K562 (cell line): ENCODE results near the gene HOXB5. TPM values are rescaled to one million over a fixed set of nuclear protein-coding genes. Genes with fewer than 3 reads are reported as not detected.

Experiments
- ATAC-seq: fragments of 200-7000 bp; cut with Tn5 transposase; 3 replicates; pipeline ENCODE4 v1.9.1; 2020; ENCODE audit warnings: moderate library complexity
- BruUV-seq: library from RNA; stranded (reverse); fragments of 400-500 nt; replicated peaks from 2 replicates; lab custom pipeline; 2021; lab: Mats Ljungman, UMichigan
- CTCF ChIA-PET: fragments of 300-600 bp; formaldehyde crosslinking; extraction: SDS; loops from one replicate; lab custom pipeline; 2021; ENCODE audit warnings: low intra/inter-chr PET ratio; lab: Yijun Ruan, JAX
- POLR2A ChIA-PET: fragments of 300-600, 350-650 bp; sonication (Branson Sonifier 250); formaldehyde crosslinking; extraction: SDS; loops from one replicate; lab custom pipeline; 2021; ENCODE audit warnings: antibody characterized with exemption, inconsistent platforms; lab: Yijun Ruan, JAX
- DNase-seq, 4 experiments: peaks; one replicate each; pipeline versions ENCODE4 v3.0.0 to v3.0.0-alpha.2; 2011 to 2018; ENCODE audit warnings: low spot score in 3 of 4, mixed read lengths in 3 of 4; ENCODE audit errors: extremely low read depth in 1 of 4
- FAIRE-seq: peaks from 2 replicates; lab custom pipeline; 2011; peaks lifted over from hg19 to GRCh38; lab: Jason Lieb, UNC
- H2AFZ ChIP-seq: 2 replicates; pipeline ENCODE4 v1.6.0; 2011; ENCODE audit warnings: low read depth, low read length, control low read depth, inconsistent platforms
- H3K27ac ChIP-seq: fragments of 200-600 bp; 3 replicates; pipeline ENCODE4 v1.8.0; 2011; ENCODE audit warnings: low read depth, mild to moderate bottlenecking, control low read depth, inconsistent platforms, low read length, moderate library complexity, mixed read lengths; ENCODE audit errors: extremely low read depth
- H3K27me3 ChIP-seq, 2 experiments: fragments of 300-600 bp in 1 of 2; 2 replicates in 1 of 2; 3 replicates in 1 of 2; pipeline versions ENCODE4 v1.6.0 to v1.8.0; 2011; ENCODE audit warnings: inconsistent platforms in 2 of 2, low read length in 2 of 2, mild to moderate bottlenecking in 1 of 2, mixed read lengths in 1 of 2, moderate library complexity in 1 of 2; ENCODE audit not compliant: control insufficient read depth in 2 of 2, insufficient read depth in 2 of 2
- H3K36me3 ChIP-seq: fragments of 300-600 bp; 3 replicates; pipeline ENCODE4 v1.8.0; 2011; ENCODE audit warnings: mild to moderate bottlenecking, low read length, inconsistent platforms; ENCODE audit not compliant: control insufficient read depth, insufficient read depth
- H3K4me1 ChIP-seq, 2 experiments: fragments of 200-600 bp in 1 of 2; replicated peaks in 1 of 2; 2 replicates in 1 of 2; 3 replicates in 1 of 2; pipeline versions ENCODE4 v1.5.1 to v1.8.0; 2011; ENCODE audit warnings: inconsistent platforms in 2 of 2, low read length in 2 of 2, mild to moderate bottlenecking in 1 of 2, mixed read lengths in 1 of 2, moderate library complexity in 1 of 2; ENCODE audit not compliant: control insufficient read depth in 2 of 2, insufficient read depth in 2 of 2
- H3K4me2 ChIP-seq: 2 replicates; pipeline ENCODE4 v1.6.1; 2011; ENCODE audit warnings: low read length, control low read depth, inconsistent platforms, mixed read lengths; ENCODE audit not compliant: insufficient read depth
- H3K4me3 ChIP-seq: fragments of 200-600 bp; sonication (generic), shearing (Covaris generic); 2 replicates; pipeline ENCODE4 v1.5.1; 2016; ENCODE audit warnings: control low read depth, inconsistent platforms
- H3K79me2 ChIP-seq: fragments of 200-600 bp; 3 replicates; pipeline ENCODE4 v1.8.0; 2011; ENCODE audit warnings: low read length, inconsistent platforms; ENCODE audit not compliant: control insufficient read depth, insufficient read depth
- H3K9ac ChIP-seq, 2 experiments: 2 replicates each; pipeline versions ENCODE4 v1.6.0 to v1.6.1; 2011; ENCODE audit warnings: low read depth in 2 of 2, low read length in 2 of 2, control low read depth in 1 of 2, inconsistent platforms in 1 of 2, mild to moderate bottlenecking in 1 of 2, mixed read lengths in 1 of 2; ENCODE audit not compliant: insufficient read depth in 1 of 2
- H3K9me1 ChIP-seq: one replicate; pipeline ENCODE4 v1.6.0; 2011; ENCODE audit warnings: inconsistent platforms, mild to moderate bottlenecking, low read length, moderate library complexity; ENCODE audit not compliant: control insufficient read depth, insufficient read depth
- H3K9me3 ChIP-seq: replicated peaks from 2 replicates; pipeline ENCODE4 v1.5.1; 2011; ENCODE audit warnings: low read depth, low read length, inconsistent platforms; ENCODE audit not compliant: control insufficient read depth, insufficient read depth
- H4K20me1 ChIP-seq: replicated peaks from 2 replicates; pipeline ENCODE4 v1.6.1; 2011; ENCODE audit warnings: low read length, inconsistent platforms, mixed read lengths; ENCODE audit not compliant: control insufficient read depth, insufficient read depth
- ARID4B ChIP-seq: sonication (generic); formaldehyde crosslinking; IDR thresholded peaks from 2 replicates; pipeline ENCODE4 v1.8.0; 2022; ENCODE audit warnings: mild to moderate bottlenecking, missing genetic modification reagents
- BHLHE40 ChIP-seq: IDR thresholded peaks from 2 replicates; pipeline ENCODE4 v1.6.1; 2011; ENCODE audit warnings: low read length, improper control_type of control experiment
- CHD1 ChIP-seq: fragments of 200-600 bp; sonication (generic); IDR thresholded peaks from one replicate; pipeline ENCODE4 v1.6.1; 2012; ENCODE audit warnings: mild to moderate bottlenecking, moderate library complexity, low read length, inconsistent platforms
- ESRRA ChIP-seq: fragments of 450-650 bp; IDR thresholded peaks from 2 replicates; pipeline ENCODE4 v1.6.1; 2014; ENCODE audit warnings: low read depth, mild to moderate bottlenecking, moderate library complexity, borderline replicate concordance
- KLF10 ChIP-seq: fragments of 250-450 bp; sonication (Bioruptor Pico); IDR thresholded peaks from 2 replicates; pipeline ENCODE4 v1.6.1; 2021; ENCODE audit warnings: matching md5 sums
- WGBS: fragments of 100-300 bp; shearing (Covaris generic); methylation state at CpG from one replicate; pipeline ENCODE4 v1.1.6; 2016; ENCODE audit warnings: low coverage, mixed read lengths; ENCODE audit not compliant: insufficient coverage; ENCODE audit errors: missing lambda C conversion rate; 5-methylcytosine and 5-hydroxymethylcytosine counted together
- in situ Hi-C: fragments of 300-500 bp; cut with MboI; formaldehyde crosslinking; loops from 4 replicates; pipeline ENCODE4 v1.15.0; 2018; ENCODE audit warnings: inconsistent platforms, mixed read lengths
- intact Hi-C: fragments of 100-400 bp; cut with micrococcal nuclease; formaldehyde crosslinking; loops from 2 replicates; pipeline ENCODE4 v1.14.2; 2022
- polyA plus RNA-seq, 8 experiments: library from polyadenylated mRNA; depleted of rRNA in 4 of 8; stranded (reverse) in 5 of 8; unstranded in 3 of 8; fragments of >200 nt; fragmentation: Nextera tagmentation in 2 of 8; fragmentation: Illumina TruSeq in 1 of 8; extraction: Ambion mirVana in 2 of 8; extraction: Trizol in 1 of 8; gene quantifications; 2 replicates each; pipeline versions ENCODE4 v1.2.1 to v1.2.3, GENCODE V29; 2011 to 2014; ENCODE audit warnings: inconsistent platforms in 1 of 8, missing spikeins in 1 of 8
- total RNA-seq, 7 experiments: library from RNA; depleted of rRNA in 6 of 7; stranded (reverse); fragments of >200 nt in 6 of 7; fragmentation: Illumina TruSeq in 2 of 7; extraction: Trizol in 2 of 7; gene quantifications; 2 replicates each; pipeline versions ENCODE4 v1.2.1 to v1.2.3, GENCODE V29; 2011 to 2021; ENCODE audit warnings: low replicate concordance in 1 of 7
- TF ChIP-seq, protein P1 (sequence below): fragments of 200-800 bp; sonication (Bioruptor generic); IDR thresholded peaks from 2 replicates; pipeline ENCODE4 v1.6.1; 2017; ENCODE audit warnings: missing genetic modification characterization, missing compliant biosample characterization
- TF ChIP-seq, protein P2 (sequence below), 2 experiments: fragments of 200-800 bp in 1 of 2; sonication (Bioruptor generic) in 1 of 2; sonication (generic) in 1 of 2; formaldehyde crosslinking in 1 of 2; IDR thresholded peaks in 1 of 2; conservative IDR thresholded peaks in 1 of 2; 2 replicates each; pipeline versions ENCODE4 v1.5.0 to v1.6.1; 2016 to 2020; ENCODE audit warnings: missing compliant biosample characterization in 1 of 2, missing genetic modification characterization in 1 of 2, missing genetic modification reagents in 1 of 2

HOXB5 gene
- total and polyA plus RNA-seq, 9 of the 15 experiments (the other 6 are each of a cell fraction or from before 2014, with no cell fraction given), result 0.24 to 2.7 (median 0.65) TPM

DNA sequence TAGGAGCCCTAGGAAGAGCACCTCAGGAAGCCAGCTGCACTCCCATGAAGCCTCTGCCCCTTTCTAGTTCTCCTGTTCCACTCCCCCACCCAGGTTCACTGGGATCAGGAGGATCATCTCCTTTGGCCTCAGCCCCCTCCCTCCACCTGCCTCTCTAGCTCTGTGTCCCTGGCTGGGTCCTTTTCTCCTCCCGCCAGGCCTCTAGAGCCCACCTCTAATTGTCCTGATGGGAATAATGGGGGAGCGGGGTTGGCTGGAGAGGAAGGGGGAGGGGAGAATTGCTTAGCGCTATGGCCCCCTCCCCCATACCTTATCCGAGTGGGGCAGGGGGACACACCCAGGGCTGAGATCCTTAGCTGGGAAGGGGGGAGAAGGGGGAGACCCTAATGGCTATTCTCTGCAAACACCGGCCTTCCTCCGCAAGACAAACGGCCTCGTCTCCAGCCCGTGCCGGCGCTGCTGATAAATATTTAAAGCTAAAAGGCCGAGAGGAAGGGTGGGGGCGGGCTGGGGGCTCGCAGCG, 16.2 kb upstream of the HOXB5 start:
- DNase-seq (peak in 2 of 4 experiments; percentile 43 to 44), FAIRE-seq (peak; percentile 65), ATAC-seq (peak; percentile 12)
- BruUV-seq, result TSS peak; percentile 24
- 0% methylated on average over 1 of the region's 15 CpGs for WGBS
- Histone ChIP-seq H2AFZ (peak overlapping the region; percentile 47), H3K9ac (peak overlapping the region; percentile 80 to 94), H3K4me3 (peak overlapping the region; percentile 56), H4K20me1 (no peaks in the 10 kb centered on the region), H3K36me3 (peaks cover 12% of the 10 kb centered on the region; the same call in 1 of the 3 replicates), H3K4me1 (peaks cover 26 to 59% of the 10 kb centered on the region in 2 experiments), H3K27ac (peak overlapping the region; percentile 86), H3K9me3 (no peaks in the 10 kb centered on the region), H3K9me1 (no peaks in the 10 kb centered on the region), H3K27me3 (no peaks in the 10 kb centered on the region), H3K79me2 (peaks cover 22% of the 10 kb centered on the region; the same call in 2 of the 3 replicates), H3K4me2 (peak overlapping the region; percentile 71)
- ChIA-PET POLR2A (interaction anchor here (0.6 to 1.2 kb wide), 6 partner anchors 11 to 1668 kb away, joined by 3 to 5 read pairs (median 3); partner anchors contain the start of gene NFE2L1), CTCF (no interaction called here)
- intact Hi-C loops (no loop called here), in situ Hi-C loops (no loop called here)
- TF ChIP-seq, protein P1, sequence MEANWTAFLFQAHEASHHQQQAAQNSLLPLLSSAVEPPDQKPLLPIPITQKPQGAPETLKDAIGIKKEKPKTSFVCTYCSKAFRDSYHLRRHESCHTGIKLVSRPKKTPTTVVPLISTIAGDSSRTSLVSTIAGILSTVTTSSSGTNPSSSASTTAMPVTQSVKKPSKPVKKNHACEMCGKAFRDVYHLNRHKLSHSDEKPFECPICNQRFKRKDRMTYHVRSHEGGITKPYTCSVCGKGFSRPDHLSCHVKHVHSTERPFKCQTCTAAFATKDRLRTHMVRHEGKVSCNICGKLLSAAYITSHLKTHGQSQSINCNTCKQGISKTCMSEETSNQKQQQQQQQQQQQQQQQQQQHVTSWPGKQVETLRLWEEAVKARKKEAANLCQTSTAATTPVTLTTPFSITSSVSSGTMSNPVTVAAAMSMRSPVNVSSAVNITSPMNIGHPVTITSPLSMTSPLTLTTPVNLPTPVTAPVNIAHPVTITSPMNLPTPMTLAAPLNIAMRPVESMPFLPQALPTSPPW (CRISPR knock-in tag), result peak; percentile 52
- TF ChIP-seq KLF10 (no peak), ESRRA (no peak), CHD1 (no peak), ARID4B (CRISPR knock-in tag) (peak; percentile 39; the same call in 1 of the 2 replicates), BHLHE40 (0 out of 2 replicates have a peak, but pooled peaks have one; percentile 24)
- TF ChIP-seq, protein P2, sequence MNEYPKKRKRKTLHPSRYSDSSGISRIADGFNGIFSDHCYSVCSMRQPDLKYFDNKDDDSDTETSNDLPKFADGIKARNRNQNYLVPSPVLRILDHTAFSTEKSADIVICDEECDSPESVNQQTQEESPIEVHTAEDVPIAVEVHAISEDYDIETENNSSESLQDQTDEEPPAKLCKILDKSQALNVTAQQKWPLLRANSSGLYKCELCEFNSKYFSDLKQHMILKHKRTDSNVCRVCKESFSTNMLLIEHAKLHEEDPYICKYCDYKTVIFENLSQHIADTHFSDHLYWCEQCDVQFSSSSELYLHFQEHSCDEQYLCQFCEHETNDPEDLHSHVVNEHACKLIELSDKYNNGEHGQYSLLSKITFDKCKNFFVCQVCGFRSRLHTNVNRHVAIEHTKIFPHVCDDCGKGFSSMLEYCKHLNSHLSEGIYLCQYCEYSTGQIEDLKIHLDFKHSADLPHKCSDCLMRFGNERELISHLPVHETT (CRISPR knock-in tag; conservative IDR thresholded peaks at IDR 0.05 in 1 of 2, IDR thresholded peaks at IDR 0.05 in 1 of 2), result peak in 1 of 2 experiments; percentile 17; a peak in 1 of 4 replicates
